Retinal pigment epithelial cell (primary cell): ENCODE measurements around the gene PKP4.

Source experiments
- DNase-seq: peaks from one replicate; pipeline ENCODE4 v3.0.0-alpha.2; 2010; ENCODE audit warnings: low read depth
- H3K4me3 ChIP-seq: 2 replicates; pipeline ENCODE4 v1.5.1; 2011; ENCODE audit warnings: mild to moderate bottlenecking, low read length, control low read depth, moderate library complexity
- TF ChIP-seq, protein P1 (sequence below): conservative IDR thresholded peaks from 2 replicates; pipeline ENCODE4 v1.5.1; 2011; ENCODE audit warnings: low read depth, low read length, control low read depth, inconsistent platforms

PKP4 gene

DNA sequence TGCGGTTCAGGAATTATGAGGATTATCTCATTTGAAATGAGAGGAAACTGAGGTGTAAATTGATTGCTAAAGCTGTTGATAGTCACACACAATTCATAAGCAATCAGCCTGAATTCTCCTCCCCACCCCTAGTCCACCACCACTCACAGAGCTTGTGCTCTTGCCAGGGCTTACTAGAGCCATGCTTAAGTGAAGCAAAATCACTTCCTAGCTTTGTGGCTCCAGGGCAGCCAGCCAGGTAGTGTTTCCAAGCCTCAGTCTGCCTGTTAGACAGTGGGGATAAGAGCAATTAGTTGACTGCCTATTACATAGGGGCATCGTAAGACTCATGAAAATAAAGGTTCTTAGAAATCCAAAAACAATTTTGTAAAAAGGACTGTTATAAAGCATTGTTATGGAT, 87.2 kb downstream of the PKP4 start:
- DNase-seq = no peak
- no peak overlapping the region for H3K4me3 ChIP-seq
- TF ChIP-seq, protein P1, sequence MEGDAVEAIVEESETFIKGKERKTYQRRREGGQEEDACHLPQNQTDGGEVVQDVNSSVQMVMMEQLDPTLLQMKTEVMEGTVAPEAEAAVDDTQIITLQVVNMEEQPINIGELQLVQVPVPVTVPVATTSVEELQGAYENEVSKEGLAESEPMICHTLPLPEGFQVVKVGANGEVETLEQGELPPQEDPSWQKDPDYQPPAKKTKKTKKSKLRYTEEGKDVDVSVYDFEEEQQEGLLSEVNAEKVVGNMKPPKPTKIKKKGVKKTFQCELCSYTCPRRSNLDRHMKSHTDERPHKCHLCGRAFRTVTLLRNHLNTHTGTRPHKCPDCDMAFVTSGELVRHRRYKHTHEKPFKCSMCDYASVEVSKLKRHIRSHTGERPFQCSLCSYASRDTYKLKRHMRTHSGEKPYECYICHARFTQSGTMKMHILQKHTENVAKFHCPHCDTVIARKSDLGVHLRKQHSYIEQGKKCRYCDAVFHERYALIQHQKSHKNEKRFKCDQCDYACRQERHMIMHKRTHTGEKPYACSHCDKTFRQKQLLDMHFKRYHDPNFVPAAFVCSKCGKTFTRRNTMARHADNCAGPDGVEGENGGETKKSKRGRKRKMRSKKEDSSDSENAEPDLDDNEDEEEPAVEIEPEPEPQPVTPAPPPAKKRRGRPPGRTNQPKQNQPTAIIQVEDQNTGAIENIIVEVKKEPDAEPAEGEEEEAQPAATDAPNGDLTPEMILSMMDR = no peak

GRCh38 chr2:158544998-158545397, 88.2 kb downstream of the PKP4 start:
- TF ChIP-seq, protein P1 = no peak
- DNase-seq = no peak
- no peak overlapping the region for H3K4me3 ChIP-seq

DNA sequence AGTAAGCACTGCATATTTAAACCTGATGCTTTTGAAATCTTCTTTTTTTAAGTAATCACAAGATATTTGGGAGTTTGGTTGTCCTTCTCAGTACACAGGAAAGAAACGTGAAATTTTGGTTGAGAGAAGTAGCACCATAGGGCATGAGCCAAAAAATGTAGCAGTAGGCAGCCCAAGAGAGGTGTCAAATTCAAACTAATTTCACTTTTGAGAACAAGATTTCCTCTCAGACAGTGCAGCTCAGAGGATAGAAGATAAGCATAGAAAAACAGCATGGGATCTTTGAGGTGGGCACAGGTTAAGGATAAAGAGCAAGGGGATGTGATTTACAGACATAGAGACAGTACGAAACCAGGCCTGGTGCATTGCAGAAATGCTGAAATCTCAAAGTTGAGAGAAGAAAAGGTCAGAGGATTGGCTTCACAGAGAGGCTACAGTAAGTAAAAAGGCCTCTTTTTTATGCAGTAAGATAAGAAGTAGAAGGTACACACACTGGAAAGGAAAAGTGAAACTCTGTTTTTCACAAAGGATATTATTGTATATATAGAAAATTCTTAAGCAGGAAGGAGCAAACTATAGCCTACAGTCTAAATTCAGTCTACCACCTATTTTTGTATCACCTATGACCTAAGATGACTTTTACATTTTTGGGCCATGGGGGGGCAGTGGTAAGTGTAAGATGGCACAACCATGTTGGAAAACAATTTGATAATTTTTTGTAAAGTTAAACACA, 89.8 kb downstream of the PKP4 start:
- no peak overlapping the region for H3K4me3 ChIP-seq
- TF ChIP-seq, protein P1 = no peak
- no peak for DNase-seq

DNA sequence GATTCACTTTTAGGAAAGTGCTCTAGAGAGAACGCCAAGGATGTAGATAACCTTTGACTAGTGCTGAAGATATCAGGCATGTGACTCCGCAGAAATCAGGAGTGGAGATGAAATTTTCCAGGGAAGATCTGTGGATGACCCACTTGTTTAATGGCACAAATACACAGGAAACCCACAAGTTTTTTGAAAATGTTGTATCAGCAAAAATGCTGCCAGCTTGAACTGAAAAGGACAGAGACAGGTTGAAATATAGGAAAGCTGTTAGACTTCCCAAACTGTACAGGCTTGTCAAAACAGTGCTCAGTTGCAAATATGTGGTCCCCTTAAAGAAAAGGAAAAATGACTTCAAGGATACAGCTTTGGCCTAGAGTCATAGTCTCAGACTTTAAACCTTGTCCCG, 96.5 kb downstream of the PKP4 start:
- no peak for DNase-seq
- no peak overlapping the region for H3K4me3 ChIP-seq
- TF ChIP-seq, protein P1 = no peak

DNA sequence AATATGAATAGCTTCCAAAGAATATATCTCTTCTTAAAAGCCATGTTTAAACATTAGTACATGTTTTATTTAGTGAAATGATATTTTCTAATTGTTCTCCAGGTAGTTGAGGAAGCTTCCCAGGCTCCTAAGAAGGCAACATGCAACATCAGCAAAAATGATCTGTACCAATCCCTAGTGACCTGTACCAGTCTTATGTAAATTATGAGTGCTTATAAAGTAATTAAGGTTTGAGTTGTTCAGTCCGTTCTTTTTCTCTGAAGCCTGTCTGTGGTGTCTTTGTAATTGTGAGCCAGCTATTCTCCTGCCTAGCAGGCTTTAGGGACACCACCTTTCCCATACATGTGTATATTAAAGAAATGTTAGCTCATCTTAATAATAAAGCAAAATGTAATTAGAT, 98.2 kb downstream of the PKP4 start:
- TF ChIP-seq, protein P1 = no peak
- no peak overlapping the region for H3K4me3 ChIP-seq
- no peak for DNase-seq

GRCh38 chr2:158556124-158556523, 99.4 kb downstream of the PKP4 start:
- TF ChIP-seq, protein P1 = no peak
- DNase-seq = no peak
- H3K4me3 ChIP-seq = no peak overlapping the region

- TF ChIP-seq, protein P1 = no peak
- no peak for DNase-seq
- no peak overlapping the region for H3K4me3 ChIP-seq
Observed at GRCh38 chr2:158557752-158558151, 101.0 kb downstream of the PKP4 start.
